NCI-H82 treated with DMSO at 0.1 percent for 48 hours (cell line): ENCODE measurements around the gene FXYD3.

Source experiments
- DNase-seq: peaks from one replicate; lab custom pipeline; 2025; ENCODE audit not compliant: unreplicated experiment; lab: John Stamatoyannopoulos, UW

Gene FXYD3

DNA sequence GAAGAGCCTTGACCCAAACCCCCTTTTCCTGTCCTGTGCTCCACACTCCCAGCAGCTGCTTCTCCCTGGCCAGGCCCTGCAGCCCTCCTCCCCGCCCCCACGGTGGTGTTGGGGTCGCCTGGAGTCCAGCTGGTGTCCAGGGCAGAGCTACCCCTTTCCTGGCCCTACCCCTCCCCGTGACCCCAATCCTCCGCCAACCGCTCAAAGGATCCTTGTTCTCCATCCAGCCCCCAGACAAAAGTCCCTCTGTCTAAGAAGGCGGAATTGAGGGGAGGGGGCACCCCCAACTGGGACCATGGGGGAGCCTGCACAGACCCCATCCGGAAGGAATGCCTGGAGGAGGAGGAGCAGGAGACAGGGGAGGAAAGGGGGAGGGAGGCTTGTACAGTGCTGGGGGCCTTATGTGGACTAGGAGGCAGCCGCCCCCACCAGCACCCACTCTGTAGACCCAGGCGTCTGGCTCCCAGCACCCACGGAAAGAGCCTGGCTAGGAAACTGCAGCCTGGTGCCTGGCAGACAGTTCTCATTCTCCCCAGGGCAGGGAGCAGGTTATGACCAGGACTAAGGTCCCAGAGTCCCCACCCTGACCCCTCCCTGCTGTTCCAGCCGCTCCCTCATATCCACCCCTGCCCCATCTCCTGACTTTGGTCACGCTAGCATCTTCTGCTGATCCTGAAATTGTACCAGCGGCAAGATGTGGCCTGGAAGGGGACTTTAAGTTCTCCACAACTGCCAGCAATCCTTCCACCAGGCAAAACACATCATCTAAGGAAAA is at the start of gene FXYD3:
Gene FXYD3 (plus strand): TSS at position 647 of the 775 bp plus-strand sequence. CDS start 3,554 bp downstream, outside the sequence.
- no peak for DNase-seq

GRCh38 chr19:35066121-35066520 is 49.5 kb upstream of the FXYD3 start:
- no peak for DNase-seq

DNA sequence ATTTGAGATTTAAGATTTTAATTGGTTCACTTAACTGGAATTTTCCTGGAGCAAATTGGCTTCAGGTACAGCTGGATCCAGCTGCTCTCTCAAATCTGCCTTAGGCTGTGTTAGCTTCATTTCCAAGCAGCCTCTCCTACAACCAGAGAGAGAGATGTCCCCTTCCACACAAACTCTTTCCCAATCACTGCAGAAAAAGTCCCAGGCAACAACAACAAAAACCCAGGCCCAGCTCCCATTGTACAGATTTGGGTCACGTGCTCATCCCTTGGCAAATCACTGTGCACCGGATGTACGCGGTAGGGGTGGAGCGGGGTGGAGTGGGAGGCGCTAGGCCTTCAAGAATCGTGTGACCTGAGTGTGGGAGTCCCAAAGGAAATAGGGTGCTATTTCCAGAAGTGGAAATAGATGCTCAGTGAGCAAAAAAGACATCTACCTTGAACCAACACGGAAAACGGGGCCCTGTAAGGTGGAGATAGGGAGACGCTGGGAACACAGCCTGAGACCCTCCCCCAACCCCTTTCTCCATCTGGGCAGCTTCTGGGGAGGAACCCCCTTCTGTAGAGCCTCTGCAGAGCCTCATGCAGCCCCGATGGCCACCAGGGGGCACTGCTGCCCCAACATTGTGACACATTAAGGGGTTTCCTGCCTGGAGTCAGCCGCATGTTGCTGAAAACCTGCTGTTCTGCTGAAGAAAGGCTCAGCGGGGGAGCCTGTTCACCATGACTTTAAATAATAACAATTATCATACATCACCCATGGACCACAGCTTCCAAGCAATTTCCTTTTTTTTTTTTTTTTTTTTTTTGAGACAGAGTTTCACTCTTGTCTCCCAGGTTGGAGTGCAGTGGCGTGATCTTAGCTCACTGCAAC is 48.7 kb upstream of the FXYD3 start:
- DNase-seq, result peak; percentile 63

DNA sequence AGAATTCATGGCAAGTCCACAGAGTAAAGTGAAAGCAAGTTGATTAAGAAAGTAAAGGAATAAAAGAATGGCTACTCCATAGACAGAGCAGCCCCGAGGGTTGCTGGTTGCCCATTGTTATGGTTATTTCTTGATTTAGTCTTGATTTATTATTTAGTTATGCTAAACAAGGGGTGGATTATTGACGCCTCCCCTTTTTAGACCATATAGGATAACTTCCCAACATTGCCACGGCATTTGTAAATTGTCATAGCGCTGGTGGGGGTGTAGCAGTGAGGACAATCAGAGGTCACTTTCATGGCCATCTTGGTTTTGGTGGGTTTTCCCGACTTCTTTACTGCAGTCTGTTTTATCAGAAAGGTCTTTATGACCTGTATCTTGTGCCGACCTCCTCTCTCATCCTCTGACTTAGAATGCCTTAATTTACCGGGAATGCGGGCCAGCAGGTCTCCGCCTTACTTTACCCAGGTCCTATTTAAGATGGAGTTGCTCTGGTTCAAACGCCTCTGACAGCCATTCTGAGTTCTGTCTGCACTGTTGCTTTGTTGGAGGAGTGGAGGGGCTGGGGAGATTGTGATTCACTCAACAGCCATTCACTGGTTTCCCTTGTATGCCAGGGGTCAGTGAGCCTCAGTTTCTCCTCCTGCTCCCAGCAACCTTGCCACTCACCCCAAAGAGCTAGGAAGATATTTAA is 46.5 kb upstream of the FXYD3 start:
- DNase-seq, result no peak

DNA sequence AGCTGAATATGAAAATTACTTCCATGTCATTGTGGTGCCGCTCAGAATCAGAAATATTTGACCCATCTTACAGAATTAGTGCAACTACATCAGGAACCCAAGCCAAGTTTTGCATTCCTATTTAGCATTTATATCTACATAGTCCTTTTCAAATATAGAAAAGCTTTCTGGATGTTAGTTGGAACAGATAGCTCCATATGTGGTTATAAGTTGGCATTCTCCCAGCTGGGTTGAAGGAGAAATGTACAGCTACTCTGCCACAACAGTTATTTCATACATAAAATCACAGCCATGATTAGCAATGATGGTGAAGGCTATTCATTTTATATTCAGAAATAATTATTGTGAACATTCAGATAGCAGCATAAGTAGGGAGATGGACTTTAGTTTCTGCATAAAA is 45.9 kb upstream of the FXYD3 start:
- no peak for DNase-seq

DNA sequence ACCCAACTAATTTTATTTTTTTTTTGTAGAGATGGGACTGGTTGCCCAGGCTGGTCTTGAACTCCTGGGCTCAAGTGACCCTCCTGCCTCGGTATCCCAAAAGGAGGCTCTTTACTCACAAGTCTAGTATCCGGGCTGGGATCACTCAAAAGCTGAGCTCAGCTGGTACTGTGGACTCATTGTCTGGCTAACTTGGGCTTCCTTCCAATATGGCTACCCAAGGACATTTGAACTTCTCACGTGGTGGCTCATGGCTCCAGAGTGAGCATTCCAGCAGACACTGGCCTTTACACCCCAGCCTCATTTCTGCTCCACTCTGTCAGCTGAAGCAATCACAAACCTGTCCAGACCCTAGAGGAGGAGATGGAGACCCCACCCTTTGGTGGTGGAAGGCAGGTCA is 45.2 kb upstream of the FXYD3 start:
- no peak for DNase-seq

GRCh38 chr19:35073516-35073915 is 42.1 kb upstream of the FXYD3 start:
- DNase-seq, result no peak

- DNase-seq, result no peak
These were observed 41.7 kb upstream of the FXYD3 start for GRCh38 chr19:35073941-35074340.

DNA sequence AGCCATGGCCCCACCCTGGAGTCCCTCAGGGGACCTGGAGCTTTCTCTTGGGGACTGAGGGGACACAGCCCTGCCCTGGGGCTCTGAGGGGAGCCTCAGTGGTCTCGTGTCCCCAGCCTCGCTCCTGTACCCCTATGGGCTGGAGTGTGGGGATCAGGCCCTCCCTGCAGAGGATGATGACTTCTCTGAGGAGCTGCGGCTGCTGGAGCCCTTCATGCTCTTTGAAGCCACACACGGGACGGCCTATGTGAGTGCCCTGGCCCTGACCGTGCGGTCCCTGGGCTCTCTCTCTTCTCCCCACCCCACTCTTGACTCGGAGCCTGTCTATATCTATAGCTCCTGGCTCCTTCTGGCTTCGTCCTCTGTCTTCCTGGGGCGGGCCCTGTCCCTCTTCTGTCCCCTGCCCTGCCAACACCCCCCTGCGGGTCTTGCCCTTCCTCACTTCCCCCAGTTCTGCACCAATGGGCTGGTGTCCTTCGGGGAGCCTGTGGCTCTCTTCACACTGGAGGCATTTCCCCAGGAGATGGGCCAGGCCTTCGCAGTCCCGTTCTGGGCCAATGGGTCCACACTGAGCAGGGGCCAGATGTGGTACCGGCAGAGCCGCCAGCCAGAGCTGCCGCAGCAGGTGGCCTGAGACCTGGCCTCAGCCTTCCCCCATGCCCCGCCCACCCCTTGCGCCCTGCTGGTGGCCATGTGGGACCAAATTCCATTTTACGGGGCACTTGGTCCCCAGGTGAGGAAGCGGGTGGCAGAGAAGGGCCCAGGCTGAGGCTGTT is 41.0 kb upstream of the FXYD3 start:
- no peak for DNase-seq

DNA sequence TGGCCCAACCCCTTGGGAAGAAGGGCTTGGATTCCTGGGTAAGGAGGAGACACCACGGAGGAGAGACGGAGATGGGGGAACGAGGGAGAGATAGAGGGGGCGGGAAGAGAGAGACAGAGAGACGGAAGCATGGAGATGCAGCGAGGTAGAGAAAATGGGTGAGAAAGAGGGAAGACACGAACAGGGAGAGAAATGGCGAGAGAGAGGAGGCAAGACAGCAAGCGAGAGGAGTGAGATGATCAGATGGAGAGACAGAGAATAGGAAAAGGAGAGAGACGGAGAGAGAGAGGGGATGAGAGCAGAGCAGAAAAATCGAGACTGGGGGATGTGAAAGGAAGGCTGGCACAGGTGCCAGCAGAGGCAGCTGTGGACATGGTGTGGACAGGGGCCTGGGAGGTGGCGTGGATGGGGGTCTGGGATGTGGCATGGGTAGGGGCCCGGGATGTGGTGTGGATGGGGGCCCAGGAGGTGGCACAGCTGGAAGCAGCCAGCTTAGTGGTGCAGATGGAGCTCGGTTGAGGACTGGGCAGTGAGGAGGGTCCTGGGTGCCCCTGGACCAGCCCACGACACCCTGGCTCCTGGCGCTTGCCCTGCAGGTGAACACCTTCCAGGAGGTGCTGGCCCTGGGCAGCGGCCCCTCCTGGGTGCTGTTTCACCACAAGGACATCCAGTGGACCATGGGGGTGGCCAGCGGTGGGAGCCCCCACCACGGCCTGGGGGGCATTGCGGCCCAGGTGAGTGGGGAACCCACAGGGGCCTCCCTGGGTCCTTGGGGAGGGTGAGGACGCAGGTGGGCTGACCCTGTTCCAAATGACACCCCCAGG is 40.2 kb upstream of the FXYD3 start:
- DNase-seq, result no peak

DNA sequence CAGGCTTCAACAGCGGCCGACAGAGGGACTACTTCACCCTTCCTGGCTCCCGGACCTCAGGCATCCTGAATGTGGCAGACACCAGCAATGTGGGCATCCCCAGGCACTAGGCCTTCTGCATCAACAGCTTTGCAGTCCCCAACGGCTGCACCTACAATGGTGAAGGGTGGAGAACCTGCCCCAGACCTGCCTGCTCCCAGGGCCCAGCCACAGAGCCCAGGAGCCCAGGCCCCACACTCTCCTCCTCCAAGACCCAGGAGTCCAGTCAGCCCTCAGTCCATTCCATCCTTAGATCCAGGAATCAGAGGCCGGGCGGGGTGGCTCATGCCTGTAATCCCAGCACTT is 39.6 kb upstream of the FXYD3 start:
- no peak for DNase-seq

DNA sequence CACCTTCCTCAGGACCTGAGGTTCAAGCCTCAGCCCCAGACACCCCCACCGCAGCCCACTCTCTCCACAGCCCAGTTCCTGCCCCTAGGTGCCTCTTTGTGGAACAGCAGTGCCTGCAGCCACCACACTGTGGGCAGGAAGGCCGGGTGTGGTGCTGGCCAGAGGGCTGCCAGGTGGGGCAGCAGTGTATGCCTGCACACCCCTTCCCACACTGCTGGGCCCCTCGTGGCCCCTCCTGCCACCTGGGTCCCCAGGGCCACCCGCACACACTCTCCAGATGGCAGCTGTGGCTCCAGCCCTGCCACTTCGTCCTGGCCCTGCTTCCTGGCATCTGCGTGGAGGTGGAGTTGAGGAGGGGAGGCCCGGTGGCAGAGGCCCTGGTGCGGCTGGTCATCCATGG is 39.0 kb upstream of the FXYD3 start:
- no peak for DNase-seq

DNA sequence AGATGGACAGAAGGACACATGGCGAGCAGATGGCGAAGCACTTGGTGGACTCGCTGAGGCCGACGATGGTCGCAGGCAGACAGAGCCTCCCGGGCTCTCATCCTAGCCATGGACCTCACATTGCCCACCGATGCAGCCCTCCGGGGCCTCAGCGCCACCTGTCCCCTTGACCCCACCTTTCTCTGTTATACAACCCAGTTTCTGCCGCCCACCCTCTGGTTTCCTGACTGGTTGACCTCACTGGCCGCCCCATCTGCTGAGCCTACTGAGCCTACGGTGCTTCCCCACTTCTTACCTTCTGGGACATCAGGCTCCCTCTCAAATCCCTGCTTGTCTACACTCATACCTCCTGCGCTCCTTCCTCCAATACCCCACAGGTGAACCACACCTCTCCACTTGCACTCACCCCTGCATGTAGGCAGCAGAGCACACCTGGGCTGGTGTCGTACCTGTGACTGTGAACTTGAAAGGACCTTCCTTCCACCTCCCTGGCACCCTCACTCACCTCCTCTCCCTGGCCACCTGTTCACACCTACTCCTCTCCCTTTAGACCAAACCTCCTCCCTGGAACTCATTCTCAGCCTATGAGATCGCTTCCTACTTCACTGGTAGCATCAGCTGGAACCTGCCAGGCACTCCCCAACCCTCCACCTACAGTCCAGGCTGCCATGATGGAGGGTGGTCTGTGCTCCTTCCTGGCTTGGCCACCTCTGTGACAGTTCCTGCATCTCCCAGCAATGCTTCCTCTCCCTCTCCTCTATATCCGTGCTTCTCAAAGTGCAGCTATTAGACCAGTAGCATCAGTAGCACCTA is 38.0 kb upstream of the FXYD3 start:
- DNase-seq, result no peak

- DNase-seq, result no peak
These were observed 35.8 kb upstream of the FXYD3 start for GRCh38 chr19:35079826-35080225.

GRCh38 chr19:35080613-35081170 is 34.9 kb upstream of the FXYD3 start:
- DNase-seq, result no peak

GRCh38 chr19:35081201-35081600 is 34.4 kb upstream of the FXYD3 start:
- no peak for DNase-seq

DNA sequence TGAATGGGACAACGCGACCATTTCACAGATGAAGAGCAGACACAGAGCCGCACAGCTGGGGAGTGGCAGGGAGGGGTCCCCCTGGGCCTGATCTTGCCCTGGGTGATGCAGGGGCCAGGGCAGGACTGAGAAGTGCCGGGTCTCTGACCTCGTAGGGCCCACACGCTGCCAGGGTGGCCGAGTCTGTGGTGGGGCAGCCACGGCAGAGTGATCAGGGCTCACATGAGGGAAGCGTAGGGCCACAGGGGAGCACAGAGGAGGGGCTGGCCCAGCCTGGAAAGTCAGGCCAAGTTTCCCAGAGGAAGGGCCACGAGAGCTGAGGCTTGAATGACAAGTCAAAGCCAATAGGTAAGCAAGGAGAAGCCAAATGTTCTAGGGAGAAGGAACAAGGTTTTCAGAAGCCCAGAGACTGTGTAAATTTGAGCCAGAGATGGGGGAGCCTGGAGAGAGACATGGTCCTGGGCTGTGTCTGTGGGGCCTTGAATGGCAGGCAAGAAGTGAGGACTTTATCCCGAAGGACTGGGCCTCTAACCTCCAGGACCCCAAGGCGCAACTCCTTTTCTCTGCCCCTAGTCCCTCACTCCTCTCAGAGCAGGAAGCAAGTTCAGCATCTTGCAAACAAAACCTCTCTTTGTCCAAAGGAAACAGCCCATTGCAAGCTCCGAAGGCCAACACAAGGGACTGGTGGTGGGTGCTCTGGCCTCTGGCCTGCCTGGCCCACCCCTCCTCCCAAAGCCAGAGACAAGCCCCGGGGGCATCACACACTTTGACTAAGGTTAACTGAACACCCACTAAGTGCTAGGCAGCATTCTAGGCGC is 31.7 kb upstream of the FXYD3 start:
- DNase-seq, result no peak

GRCh38 chr19:35084509-35084762 is 31.2 kb upstream of the FXYD3 start:
- no peak for DNase-seq
